Measurements from ENCODE around the gene BMP8A.
"Not testable (repeated sequence)": the region's sequence is repeated elsewhere in the genome, so short reads cannot be mapped to it uniquely, and the experiment has no call there.

GRCh38 chr1:39510570-39511186 is 19.2 kb downstream of the BMP8A start:
- TF ChIP-seq CTCF, POLR2AphosphoS5, EP300, POLR2A (IDR thresholded peaks at IDR 0.05): not testable (repeated sequence)

All from gastroesophageal sphincter (tissue), 3 donors.